Osteoblast (primary cell): Measurements from ENCODE around the gene IFFO2. TPM values are rescaled to one million over a fixed set of nuclear protein-coding genes. Genes with fewer than 3 reads are reported as not detected.
A peak's percentile ranks its signal among the peaks of the same experiment; 100 is the strongest.

ENCODE experiments used
- DNase-seq: peaks from one replicate; pipeline ENCODE4 v3.0.0; 2011; ENCODE audit warnings: low spot score, mixed read lengths; ENCODE audit not compliant: insufficient read length; ENCODE audit errors: missing footprints
- H2AFZ ChIP-seq: 2 replicates; pipeline ENCODE4 v1.6.0; 2011; ENCODE audit warnings: mild to moderate bottlenecking, low read length
- H3K27ac ChIP-seq: 2 replicates; pipeline ENCODE4 v1.5.1; 2011; ENCODE audit warnings: mild to moderate bottlenecking, low read depth, low read length, moderate library complexity
- H3K27me3 ChIP-seq: 2 replicates; pipeline ENCODE4 v1.6.0; 2012; ENCODE audit warnings: mild to moderate bottlenecking, control low read depth, inconsistent platforms, low read length, moderate library complexity; ENCODE audit not compliant: insufficient read depth
- H3K36me3 ChIP-seq: 2 replicates; pipeline ENCODE4 v1.5.1; 2011; ENCODE audit warnings: mild to moderate bottlenecking, low read length, control low read depth, moderate library complexity; ENCODE audit not compliant: insufficient read depth
- H3K4me1 ChIP-seq: 2 replicates; pipeline ENCODE4 v1.5.1; 2011; ENCODE audit warnings: mild to moderate bottlenecking, low read length, control low read depth, moderate library complexity; ENCODE audit not compliant: insufficient read depth
- H3K4me2 ChIP-seq: 2 replicates; pipeline ENCODE4 v1.6.0; 2011; ENCODE audit warnings: mild to moderate bottlenecking, low read length; ENCODE audit not compliant: insufficient read depth
- H3K4me3 ChIP-seq: fragments of 200-600 bp; sonication (generic); 3 replicates; pipeline ENCODE4 v1.5.1; 2012; ENCODE audit warnings: mild to moderate bottlenecking, low read length, inconsistent platforms; ENCODE audit not compliant: insufficient read depth
- H3K79me2 ChIP-seq: 2 replicates; pipeline ENCODE4 v1.6.0; 2012; ENCODE audit warnings: mild to moderate bottlenecking, low read length, control low read depth, inconsistent platforms; ENCODE audit not compliant: insufficient read depth
- H3K9me3 ChIP-seq: 2 replicates; pipeline ENCODE4 v1.5.1; 2011; ENCODE audit warnings: low read depth, low read length, control low read depth
- H4K20me1 ChIP-seq: 2 replicates; pipeline ENCODE4 v1.6.0; 2012; ENCODE audit warnings: mild to moderate bottlenecking, low read length, control low read depth; ENCODE audit not compliant: insufficient read depth
- total RNA-seq: library from RNA; depleted of rRNA; stranded (reverse); fragments of >200 nt; gene quantifications from 2 replicates; pipeline ENCODE4 v1.2.3, GENCODE V29; 2012
- TF ChIP-seq, protein P1 (sequence below): IDR thresholded peaks from 2 replicates; pipeline ENCODE4 v1.5.1; 2011; ENCODE audit warnings: mild to moderate bottlenecking, low read depth, low read length, moderate library complexity; ENCODE audit errors: extremely low read depth

Gene IFFO2
- total RNA-seq, 1 donor, result 10.9 TPM

DNA sequence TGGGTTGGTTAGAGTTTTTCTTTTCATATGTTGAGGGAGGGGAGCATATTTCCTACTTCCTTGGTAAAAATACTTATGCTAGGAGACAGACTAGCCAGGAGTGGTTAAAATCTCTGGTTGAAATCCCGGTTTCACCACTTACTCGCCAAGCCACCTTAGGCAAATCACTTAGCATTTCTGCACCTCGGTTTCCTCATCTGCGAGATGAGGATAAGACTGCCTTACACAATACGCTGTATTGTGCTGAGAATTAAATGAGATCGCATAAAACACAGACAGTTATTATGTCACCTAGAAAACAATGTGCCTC is 1.4 kb downstream of the IFFO2 start:
- peaks cover 6% of the 10 kb centered on the region for H3K36me3 ChIP-seq
- H4K20me1 ChIP-seq, result peaks cover 18% of the 10 kb centered on the region
- no peak overlapping the region for H2AFZ ChIP-seq
- peaks cover 59% of the 10 kb centered on the region for H3K79me2 ChIP-seq
- peak overlapping the region; percentile 91 for H3K4me2 ChIP-seq
- no peaks in the 10 kb centered on the region for H3K9me3 ChIP-seq
- TF ChIP-seq, protein P1, sequence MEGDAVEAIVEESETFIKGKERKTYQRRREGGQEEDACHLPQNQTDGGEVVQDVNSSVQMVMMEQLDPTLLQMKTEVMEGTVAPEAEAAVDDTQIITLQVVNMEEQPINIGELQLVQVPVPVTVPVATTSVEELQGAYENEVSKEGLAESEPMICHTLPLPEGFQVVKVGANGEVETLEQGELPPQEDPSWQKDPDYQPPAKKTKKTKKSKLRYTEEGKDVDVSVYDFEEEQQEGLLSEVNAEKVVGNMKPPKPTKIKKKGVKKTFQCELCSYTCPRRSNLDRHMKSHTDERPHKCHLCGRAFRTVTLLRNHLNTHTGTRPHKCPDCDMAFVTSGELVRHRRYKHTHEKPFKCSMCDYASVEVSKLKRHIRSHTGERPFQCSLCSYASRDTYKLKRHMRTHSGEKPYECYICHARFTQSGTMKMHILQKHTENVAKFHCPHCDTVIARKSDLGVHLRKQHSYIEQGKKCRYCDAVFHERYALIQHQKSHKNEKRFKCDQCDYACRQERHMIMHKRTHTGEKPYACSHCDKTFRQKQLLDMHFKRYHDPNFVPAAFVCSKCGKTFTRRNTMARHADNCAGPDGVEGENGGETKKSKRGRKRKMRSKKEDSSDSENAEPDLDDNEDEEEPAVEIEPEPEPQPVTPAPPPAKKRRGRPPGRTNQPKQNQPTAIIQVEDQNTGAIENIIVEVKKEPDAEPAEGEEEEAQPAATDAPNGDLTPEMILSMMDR, result no peak
- H3K27ac ChIP-seq, result peak overlapping the region; percentile 42
- H3K4me1 ChIP-seq, result peaks cover 51% of the 10 kb centered on the region
- H3K27me3 ChIP-seq, result peaks cover 12% of the 10 kb centered on the region
- no peak for DNase-seq
- peak overlapping the region; percentile 88 for H3K4me3 ChIP-seq

DNA sequence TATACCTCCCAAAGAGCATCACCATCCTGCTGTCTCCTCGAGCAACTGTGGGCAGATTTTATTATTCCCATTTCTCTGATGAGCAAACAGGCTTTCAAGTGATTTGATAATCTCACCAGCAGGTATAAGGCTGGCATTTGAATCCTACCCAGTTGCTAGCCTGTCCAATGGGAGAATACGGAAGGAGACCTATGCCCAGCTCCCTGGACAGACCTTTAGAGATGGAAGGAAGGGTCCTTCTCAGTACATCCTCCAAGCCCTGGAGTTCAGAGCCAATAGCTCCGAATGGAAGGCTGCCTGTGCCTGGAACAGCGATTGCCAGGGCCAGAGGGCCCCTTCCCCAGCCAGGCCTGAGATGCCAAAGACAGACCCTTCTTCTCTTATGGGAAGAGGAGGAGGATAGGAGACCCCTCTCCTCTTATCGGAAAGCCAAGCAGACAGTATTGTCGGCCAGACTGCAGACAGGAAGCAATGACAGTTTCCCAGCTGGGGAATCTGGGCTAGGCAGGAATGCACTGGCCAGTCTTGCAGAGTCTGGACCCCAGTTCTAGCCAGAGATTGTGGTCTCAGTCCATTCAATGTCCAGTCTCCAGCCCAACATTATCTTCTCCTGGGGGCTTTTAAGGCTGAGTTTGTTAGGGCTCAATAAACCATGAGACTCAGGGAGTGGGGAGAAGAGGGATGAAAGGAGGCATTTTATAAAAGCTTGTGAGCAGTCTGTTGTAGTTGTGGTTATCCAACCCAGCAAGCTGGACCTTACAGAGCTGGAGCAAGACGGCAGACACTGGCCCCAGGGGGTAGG is 2.0 kb downstream of the IFFO2 start:
- peak; percentile 96 for DNase-seq
- Histone ChIP-seq H3K4me3 (peak overlapping the region; percentile 88), H3K27ac (peak overlapping the region; percentile 42), H3K4me1 (peaks cover 57% of the 10 kb centered on the region), H3K27me3 (peaks cover 6% of the 10 kb centered on the region), H2AFZ (no peak overlapping the region), H3K36me3 (peaks cover 6% of the 10 kb centered on the region), H3K79me2 (peaks cover 61% of the 10 kb centered on the region), H3K4me2 (peak overlapping the region; percentile 91), H4K20me1 (peaks cover 18% of the 10 kb centered on the region), H3K9me3 (no peaks in the 10 kb centered on the region)
- TF ChIP-seq, protein P1, result no peak

DNA sequence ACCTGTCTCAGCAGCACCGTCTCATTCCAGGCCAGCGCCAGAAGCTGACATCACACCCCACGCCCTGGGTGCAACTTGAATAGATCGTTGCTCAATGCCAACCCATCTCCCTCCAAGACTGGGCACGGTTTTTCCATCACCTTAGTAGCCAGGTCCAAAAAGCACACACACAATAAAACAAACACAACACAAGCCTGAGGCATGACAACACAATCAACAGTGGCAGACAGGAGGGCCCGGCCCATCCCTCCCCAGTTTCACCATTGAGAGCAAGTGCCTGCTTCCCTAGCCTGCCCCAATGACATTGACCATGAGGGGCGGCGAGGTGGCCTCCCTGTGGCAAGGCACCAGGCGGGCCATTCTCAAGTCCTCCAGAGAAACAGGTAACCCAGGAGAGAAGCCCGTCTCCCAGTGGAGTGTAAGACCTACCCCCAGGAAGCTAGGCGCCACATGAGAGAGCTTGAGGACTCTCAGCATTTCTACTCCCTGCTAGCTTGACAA is 2.7 kb downstream of the IFFO2 start:
- peak overlapping the region; percentile 88 for H3K4me3 ChIP-seq
- peaks cover 6% of the 10 kb centered on the region for H3K36me3 ChIP-seq
- H3K27ac ChIP-seq, result peak overlapping the region; percentile 42
- TF ChIP-seq, protein P1, result no peak
- H3K4me2 ChIP-seq, result peak overlapping the region; percentile 91
- H2AFZ ChIP-seq, result no peak overlapping the region
- H4K20me1 ChIP-seq, result peaks cover 18% of the 10 kb centered on the region
- no peak for DNase-seq
- no peaks in the 10 kb centered on the region for H3K27me3 ChIP-seq
- peaks cover 68% of the 10 kb centered on the region for H3K79me2 ChIP-seq
- H3K9me3 ChIP-seq, result no peaks in the 10 kb centered on the region
- H3K4me1 ChIP-seq, result peaks cover 64% of the 10 kb centered on the region

DNA sequence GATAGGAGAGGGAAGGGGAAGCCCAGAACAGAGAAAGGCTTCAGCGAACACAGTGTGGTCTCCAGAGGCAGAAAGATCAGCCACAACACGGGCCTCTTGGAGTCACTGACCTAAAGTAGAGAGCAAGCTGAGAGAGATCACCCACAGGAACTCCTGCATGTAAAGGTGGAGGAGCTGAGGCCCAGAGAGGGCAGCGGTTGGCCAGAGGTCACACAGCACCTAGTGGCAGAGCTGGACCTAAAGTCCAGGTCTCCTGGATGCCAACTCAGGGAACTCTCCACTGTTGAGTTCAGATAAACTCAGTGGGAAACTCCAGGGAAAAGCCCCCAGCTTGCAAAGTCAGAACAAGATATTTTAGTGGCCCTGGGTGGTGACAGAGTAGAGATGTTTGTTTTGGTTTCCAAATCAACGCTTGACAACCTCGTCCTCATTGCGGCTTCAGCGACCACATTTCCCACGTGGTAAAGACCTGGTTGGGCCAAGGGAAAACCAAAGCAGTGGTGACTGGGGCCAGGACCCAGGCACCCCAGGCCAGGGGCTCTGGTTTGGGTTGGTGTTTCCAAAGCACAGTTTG is 4.6 kb downstream of the IFFO2 start:
- Histone ChIP-seq H3K4me2 (no peak overlapping the region), H3K36me3 (peaks cover 6% of the 10 kb centered on the region), H3K27ac (peak overlapping the region; percentile 89), H2AFZ (no peak overlapping the region), H4K20me1 (peaks cover 18% of the 10 kb centered on the region), H3K27me3 (no peaks in the 10 kb centered on the region), H3K4me3 (no peak overlapping the region), H3K79me2 (peaks cover 86% of the 10 kb centered on the region), H3K4me1 (peaks cover 63% of the 10 kb centered on the region), H3K9me3 (no peaks in the 10 kb centered on the region)
- peak; percentile 81 for DNase-seq
- TF ChIP-seq, protein P1, result no peak
